ENCODE results near the gene PPDPF. TPM values are rescaled to one million over a fixed set of nuclear protein-coding genes. Genes with fewer than 3 reads are reported as not detected.

The PPDPF gene
- total RNA-seq, 2 donors from 2014 or later = 602 to 609 TPM

- H3K27me3 ChIP-seq (replicated peaks; ENCODE audit: insufficient read depth) = no peaks in the 10 kb centered on the region
- no peak for DNase-seq (ENCODE audit: low spot score)
- H3K9me3 ChIP-seq = no peaks in the 10 kb centered on the region
- TF ChIP-seq POLR2AphosphoS5 (IDR thresholded peaks at IDR 0.05) (no peak), POLR2A (IDR thresholded peaks at IDR 0.05) (no peak)
- TF ChIP-seq, protein P1, sequence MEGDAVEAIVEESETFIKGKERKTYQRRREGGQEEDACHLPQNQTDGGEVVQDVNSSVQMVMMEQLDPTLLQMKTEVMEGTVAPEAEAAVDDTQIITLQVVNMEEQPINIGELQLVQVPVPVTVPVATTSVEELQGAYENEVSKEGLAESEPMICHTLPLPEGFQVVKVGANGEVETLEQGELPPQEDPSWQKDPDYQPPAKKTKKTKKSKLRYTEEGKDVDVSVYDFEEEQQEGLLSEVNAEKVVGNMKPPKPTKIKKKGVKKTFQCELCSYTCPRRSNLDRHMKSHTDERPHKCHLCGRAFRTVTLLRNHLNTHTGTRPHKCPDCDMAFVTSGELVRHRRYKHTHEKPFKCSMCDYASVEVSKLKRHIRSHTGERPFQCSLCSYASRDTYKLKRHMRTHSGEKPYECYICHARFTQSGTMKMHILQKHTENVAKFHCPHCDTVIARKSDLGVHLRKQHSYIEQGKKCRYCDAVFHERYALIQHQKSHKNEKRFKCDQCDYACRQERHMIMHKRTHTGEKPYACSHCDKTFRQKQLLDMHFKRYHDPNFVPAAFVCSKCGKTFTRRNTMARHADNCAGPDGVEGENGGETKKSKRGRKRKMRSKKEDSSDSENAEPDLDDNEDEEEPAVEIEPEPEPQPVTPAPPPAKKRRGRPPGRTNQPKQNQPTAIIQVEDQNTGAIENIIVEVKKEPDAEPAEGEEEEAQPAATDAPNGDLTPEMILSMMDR (IDR thresholded peaks at IDR 0.05) = no peak
- no peak overlapping the region for H3K27ac ChIP-seq
- intact Hi-C loops (cut with DNase I) = no loop called here
- H3K4me1 ChIP-seq (replicated peaks) = no peaks in the 10 kb centered on the region
- WGBS = 70% methylated on average over 10 of the region's 16 CpGs
- no peak overlapping the region for H3K4me3 ChIP-seq
- no peaks in the 10 kb centered on the region for H3K36me3 ChIP-seq
Measured at GRCh38 chr20:63496596-63497120, 23.9 kb upstream of the PPDPF start.

- 78% methylated on average over 20 of the region's 20 CpGs for WGBS
- Histone ChIP-seq H3K27ac (no peak overlapping the region), H3K4me3 (no peak overlapping the region), H3K4me1 (replicated peaks) (no peaks in the 10 kb centered on the region), H3K36me3 (no peaks in the 10 kb centered on the region), H3K27me3 (replicated peaks; ENCODE audit: insufficient read depth) (no peaks in the 10 kb centered on the region), H3K9me3 (no peaks in the 10 kb centered on the region)
- DNase-seq (ENCODE audit: low spot score) = no peak
- TF ChIP-seq, protein P1 (IDR thresholded peaks at IDR 0.05) = no peak
- no peak for TF ChIP-seq POLR2A (IDR thresholded peaks at IDR 0.05)
- TF ChIP-seq POLR2AphosphoS5 (IDR thresholded peaks at IDR 0.05) = no peak
- intact Hi-C loops (cut with DNase I) = no loop called here
Measured at GRCh38 chr20:63497138-63497945, 23.2 kb upstream of the PPDPF start.

DNA sequence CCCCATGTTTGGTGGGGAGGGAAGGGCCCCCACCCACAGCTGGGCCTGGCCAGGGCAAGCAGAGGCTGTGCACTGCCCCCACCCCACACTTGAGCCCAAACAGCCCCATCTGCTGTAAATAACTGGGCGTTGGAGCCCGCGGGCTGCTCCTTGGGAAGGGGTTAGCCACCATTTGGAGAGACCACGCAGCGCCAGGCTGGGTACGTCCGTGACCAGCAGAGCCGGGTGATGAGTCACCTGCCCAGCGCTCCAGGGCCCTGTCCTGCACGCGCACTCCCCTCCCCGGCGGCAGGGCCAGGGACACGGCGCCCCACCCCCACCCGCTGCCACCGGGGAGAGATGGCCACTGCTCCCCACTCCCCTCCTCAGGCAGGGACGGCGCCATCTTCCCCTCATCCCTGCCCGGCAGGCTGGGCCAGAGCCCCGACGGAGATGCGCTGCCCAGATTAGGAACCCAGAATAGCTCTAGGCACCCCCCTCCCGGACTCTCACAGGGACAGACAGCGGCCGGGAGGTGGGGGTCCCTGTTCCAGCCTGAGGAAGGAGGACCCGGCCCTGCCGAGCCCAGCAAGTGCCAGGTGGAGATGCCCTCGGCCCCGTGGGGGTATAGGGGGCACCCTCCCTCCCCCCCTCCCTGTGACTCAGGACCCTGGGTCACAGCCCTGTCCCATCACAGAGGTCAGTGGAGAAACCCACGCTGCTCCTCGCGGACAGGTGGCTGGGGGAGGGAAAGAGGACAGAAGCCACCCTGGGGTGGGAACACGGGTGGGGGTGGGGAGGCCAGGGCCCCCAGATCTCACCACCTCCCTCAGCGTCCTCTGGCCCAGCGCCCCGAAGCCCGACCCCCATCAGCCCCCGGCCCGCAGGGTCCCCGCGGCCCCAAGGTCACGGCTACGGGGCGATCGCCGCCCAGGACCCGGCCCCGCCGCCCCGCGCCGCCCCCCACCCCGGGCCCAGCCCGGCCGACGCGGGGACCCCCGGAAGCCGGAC, 22.3 kb upstream of the PPDPF start:
- intact Hi-C loops (cut with DNase I) = no loop called here

DNA sequence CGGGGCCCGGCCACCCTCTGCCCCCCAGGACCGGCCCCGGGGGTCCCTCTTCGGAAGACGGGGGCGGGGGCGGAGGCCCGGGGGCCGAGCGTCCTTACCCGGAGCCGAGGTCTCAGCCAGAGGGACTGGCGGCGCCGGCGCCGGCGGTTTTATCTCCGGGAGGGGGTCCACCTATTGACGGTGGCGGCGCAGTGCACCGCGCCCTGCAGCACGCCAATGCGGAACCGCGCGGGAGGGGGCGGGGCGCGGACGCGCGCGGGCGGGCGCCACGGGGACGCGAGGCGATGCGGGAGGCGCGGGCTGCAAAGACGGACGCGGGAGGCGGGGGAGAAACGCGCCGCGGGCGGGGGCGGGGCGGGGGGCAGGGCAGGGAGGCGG, 21.6 kb upstream of the PPDPF start, which contains the start of gene EEF1A2:
Gene EEF1A2 (minus strand): TSS at position 124 of the 378 bp plus-strand sequence. CDS start 1,320 bp downstream, outside the sequence.
- intact Hi-C loops (cut with DNase I) = no loop called here
- 0% methylated on average over 3 of the region's 58 CpGs for WGBS
- no peak for DNase-seq (ENCODE audit: low spot score)
- Histone ChIP-seq H3K4me1 (replicated peaks) (no peaks in the 10 kb centered on the region), H3K9me3 (no peaks in the 10 kb centered on the region), H3K36me3 (no peaks in the 10 kb centered on the region), H3K27ac (no peak within 1 kb of the TSS), H3K27me3 (replicated peaks; ENCODE audit: insufficient read depth) (no peaks in the 10 kb centered on the region), H3K4me3 (peak within 1 kb of the TSS; percentile 26 to 40)
- no peak for TF ChIP-seq POLR2A (IDR thresholded peaks at IDR 0.05)
- TF ChIP-seq, protein P1 (IDR thresholded peaks at IDR 0.05) = peak in 1 of 4 experiments; percentile 26

More for the DNA sequence above, 22.3 kb upstream of the PPDPF start:
- WGBS = 8% methylated on average over 13 of the region's 60 CpGs
- Histone ChIP-seq H3K27ac (no peak overlapping the region), H3K36me3 (no peaks in the 10 kb centered on the region), H3K9me3 (no peaks in the 10 kb centered on the region), H3K4me1 (replicated peaks) (no peaks in the 10 kb centered on the region), H3K4me3 (peak overlapping the region; percentile 26 to 40), H3K27me3 (replicated peaks; ENCODE audit: insufficient read depth) (no peaks in the 10 kb centered on the region)
- DNase-seq (ENCODE audit: low spot score) = no peak
- TF ChIP-seq, protein P1 (IDR thresholded peaks at IDR 0.05) = no peak
- TF ChIP-seq POLR2AphosphoS5 (IDR thresholded peaks at IDR 0.05) (no peak), POLR2A (IDR thresholded peaks at IDR 0.05) (no peak)

Measured in prostate gland (tissue), 2 donors.